WTC11 (cell line): ENCODE data around the gene MNT. TPM values are rescaled to one million over a fixed set of nuclear protein-coding genes. Genes with fewer than 3 reads are reported as not detected.

Experiments used
- ATAC-seq: fragments of 200-7000 bp; cut with Tn5 transposase; 2 replicates; pipeline ENCODE4 v1.10.0; 2021; ENCODE audit warnings: mild to moderate bottlenecking, moderate library complexity
- CTCF ChIA-PET: fragments of 300-600 bp; sonication (Branson Sonifier 250); formaldehyde crosslinking; loops from one replicate; lab custom pipeline; 2021; ENCODE audit warnings: antibody characterized with exemption; lab: Charles Lee
- POLR2A ChIA-PET: fragments of 350-600 bp; sonication (Branson Sonifier 250); formaldehyde crosslinking; loops from one replicate; lab custom pipeline; 2021; ENCODE audit warnings: antibody characterized with exemption; lab: Charles Lee
- DNase-seq: peaks from one replicate; pipeline ENCODE4 v3.0.0; 2021; ENCODE audit warnings: low spot score
- H3K27ac Mint-ChIP-seq: 2 replicates; pipeline ENCODE4 v1.8.0; 2021; ENCODE audit warnings: mixed read lengths
- H3K27me3 Mint-ChIP-seq: 2 replicates; pipeline ENCODE4 v1.8.0; 2021; ENCODE audit warnings: low read depth, mild to moderate bottlenecking, moderate library complexity, mixed read lengths
- H3K36me3 Mint-ChIP-seq: 2 replicates; pipeline ENCODE4 v1.8.0; 2021; ENCODE audit warnings: mixed read lengths
- H3K4me1 Mint-ChIP-seq: 2 replicates; pipeline ENCODE4 v1.8.0; 2022; ENCODE audit warnings: mixed read lengths
- H3K4me3 Mint-ChIP-seq: 2 replicates; pipeline ENCODE4 v1.8.0; 2021; ENCODE audit warnings: mild to moderate bottlenecking, moderate library complexity, mixed read lengths
- H3K9me3 Mint-ChIP-seq: 2 replicates; pipeline ENCODE4 v1.8.0; 2021; ENCODE audit warnings: mixed read lengths
- ATF2 ChIP-seq: sonication (generic); formaldehyde crosslinking; IDR thresholded peaks from 2 replicates; pipeline ENCODE4 v1.8.1; 2022; ENCODE audit warnings: low read depth, missing genetic modification reagents, borderline replicate concordance
- E2F1 ChIP-seq: sonication (generic); formaldehyde crosslinking; IDR thresholded peaks from 2 replicates; pipeline ENCODE4 v1.8.0; 2022; ENCODE audit warnings: mild to moderate bottlenecking, missing genetic modification reagents
- ELF4 ChIP-seq: sonication (generic); formaldehyde crosslinking; IDR thresholded peaks from 2 replicates; pipeline ENCODE4 v1.8.1; 2022; ENCODE audit warnings: low read depth, mild to moderate bottlenecking, moderate library complexity, missing genetic modification reagents
- ERG ChIP-seq: fragments of 250-450 bp; sonication (Bioruptor Pico); IDR thresholded peaks from 2 replicates; pipeline ENCODE4 v1.8.0; 2021; ENCODE audit warnings: mild to moderate bottlenecking
- ESRRA ChIP-seq: sonication (generic); formaldehyde crosslinking; IDR thresholded peaks from 2 replicates; pipeline ENCODE4 v1.8.1; 2022; ENCODE audit warnings: mild to moderate bottlenecking, missing genetic modification reagents, borderline replicate concordance
- GABPB1 ChIP-seq: sonication (generic); formaldehyde crosslinking; IDR thresholded peaks from 2 replicates; pipeline ENCODE4 v1.8.1; 2023; ENCODE audit warnings: mild to moderate bottlenecking, missing genetic modification reagents
- IRF1 ChIP-seq: sonication (generic); formaldehyde crosslinking; IDR thresholded peaks from 2 replicates; pipeline ENCODE4 v1.8.0; 2023; ENCODE audit warnings: missing genetic modification reagents
- SOX15 ChIP-seq: fragments of 250-450 bp; sonication (Bioruptor Pico); IDR thresholded peaks from 2 replicates; pipeline ENCODE4 v1.9.0; 2021; ENCODE audit warnings: mild to moderate bottlenecking
- STAT6 ChIP-seq: sonication (generic); formaldehyde crosslinking; conservative IDR thresholded peaks from 2 replicates; pipeline ENCODE4 v1.8.1; 2023; ENCODE audit warnings: mild to moderate bottlenecking, low read depth, missing genetic modification reagents, moderate library complexity
- TCF7 ChIP-seq: sonication (generic); formaldehyde crosslinking; IDR thresholded peaks from 2 replicates; pipeline ENCODE4 v1.8.0; 2022; ENCODE audit warnings: mild to moderate bottlenecking, low read depth, missing genetic modification reagents, moderate library complexity
- TP53 ChIP-seq: sonication (generic); formaldehyde crosslinking; IDR thresholded peaks from 2 replicates; pipeline ENCODE4 v1.8.1; 2023; ENCODE audit warnings: mild to moderate bottlenecking, missing genetic modification reagents
- ZBTB21 ChIP-seq: sonication (generic); formaldehyde crosslinking; IDR thresholded peaks from 2 replicates; pipeline ENCODE4 v1.8.1; 2023; ENCODE audit warnings: mild to moderate bottlenecking, missing genetic modification reagents, borderline replicate concordance
- ZMAT4 ChIP-seq: fragments of 250-450 bp; sonication (Bioruptor Pico); IDR thresholded peaks from 2 replicates; pipeline ENCODE4 v1.9.0; 2021; ENCODE audit warnings: mild to moderate bottlenecking
- ZNF232 ChIP-seq: sonication (generic); formaldehyde crosslinking; IDR thresholded peaks from 2 replicates; pipeline ENCODE4 v1.8.0; 2022; ENCODE audit warnings: mild to moderate bottlenecking, missing genetic modification reagents
- ZNF317 ChIP-seq: sonication (generic); formaldehyde crosslinking; IDR thresholded peaks from 2 replicates; pipeline ENCODE4 v1.8.1; 2023; ENCODE audit warnings: low read depth, mild to moderate bottlenecking, moderate library complexity, missing genetic modification reagents, borderline replicate concordance
- ZNF423 ChIP-seq: fragments of 250-450 bp; sonication (Bioruptor Pico); IDR thresholded peaks from 2 replicates; pipeline ENCODE4 v2.1.2; 2022; ENCODE audit warnings: mild to moderate bottlenecking, moderate library complexity
- ZNF425 ChIP-seq: fragments of 250-450 bp; sonication (Bioruptor Pico); conservative IDR thresholded peaks from 2 replicates; pipeline ENCODE4 v1.9.0; 2021; ENCODE audit warnings: mild to moderate bottlenecking
- total RNA-seq: library from RNA; stranded (reverse); gene quantifications from 3 replicates; pipeline ENCODE4 v1.2.3, GENCODE V29; 2021

The MNT gene
- total RNA-seq, 1 experiment from 2014 or later, result 21.6 TPM

- no peak for TF ChIP-seq STAT6 (CRISPR knock-in tag)
Observed at GRCh38 chr17:2376107-2376506, 24.8 kb downstream of the MNT start (continued).

GRCh38 chr17:2375406-2375805 is 25.5 kb downstream of the MNT start:
- H3K4me1 Mint-ChIP-seq, result peaks cover under 1% of the 10 kb centered on the region
- TF ChIP-seq ZMAT4 (CRISPR knock-in tag) (no peak), ZBTB21 (no peak), ZNF423 (CRISPR knock-in tag) (no peak), E2F1 (CRISPR knock-in tag) (no peak), STAT6 (CRISPR knock-in tag) (no peak), IRF1 (CRISPR knock-in tag) (no peak), ERG (CRISPR knock-in tag) (no peak), GABPB1 (CRISPR knock-in tag) (no peak)
- no peak overlapping the region for H3K27ac Mint-ChIP-seq
- POLR2A ChIA-PET, result no interaction called here
- CTCF ChIA-PET, result interaction anchor here (1.2 kb wide), 1 partner anchor 23 kb away, joined by 3 read pairs; no protein-coding TSS in a partner anchor
- H3K4me3 Mint-ChIP-seq, result no peak overlapping the region
- H3K9me3 Mint-ChIP-seq, result no peaks in the 10 kb centered on the region
- peaks cover 9% of the 10 kb centered on the region; the same call in 1 of the 2 replicates for H3K36me3 Mint-ChIP-seq
- ATAC-seq (no peak), DNase-seq (no peak)
- no peaks in the 10 kb centered on the region for H3K27me3 Mint-ChIP-seq

- CTCF ChIA-PET, result interaction anchor here (1.2 to 2.9 kb wide), 2 partner anchors 8 to 22 kb away, joined by 3 to 15 read pairs; no protein-coding TSS in a partner anchor
- DNase-seq (no peak), ATAC-seq (no peak)
- Mint-ChIP-seq H3K27ac (peak overlapping the region; percentile 1; the same call in 1 of the 2 replicates), H3K27me3 (no peaks in the 10 kb centered on the region), H3K9me3 (no peaks in the 10 kb centered on the region), H3K4me1 (peaks cover 8% of the 10 kb centered on the region), H3K4me3 (no peak overlapping the region), H3K36me3 (peaks cover 9% of the 10 kb centered on the region; the same call in 1 of the 2 replicates)
- POLR2A ChIA-PET, result interaction anchor here (0.6 kb wide), 1 partner anchor 40 kb away, joined by 5 read pairs; no protein-coding TSS in a partner anchor
- TF ChIP-seq ZNF232 (CRISPR knock-in tag) (no peak), ZMAT4 (CRISPR knock-in tag) (no peak), ELF4 (CRISPR knock-in tag) (no peak), TP53 (CRISPR knock-in tag) (no peak), ZNF317 (no peak), TCF7 (CRISPR knock-in tag) (no peak), ATF2 (CRISPR knock-in tag) (no peak), SOX15 (CRISPR knock-in tag) (no peak), ZNF425 (no peak), ESRRA (CRISPR knock-in tag) (no peak)
Observed at GRCh38 chr17:2374549-2375285, 26.1 kb downstream of the MNT start.
